OCI-LY7 (cell line): Measurements from ENCODE around the gene HERC2. TPM values are rescaled to one million over a fixed set of nuclear protein-coding genes. Genes with fewer than 3 reads are reported as not detected.

Experiments
- BruUV-seq: library from RNA; stranded (reverse); fragments of 400-500 nt; replicated peaks from 2 replicates; lab custom pipeline; 2021; lab: Mats Ljungman, UMichigan
- CTCF ChIA-PET: fragments of 300-600 bp; sonication (Branson Sonifier 250); formaldehyde crosslinking; loops from one replicate; lab custom pipeline; 2022; ENCODE audit warnings: antibody characterized with exemption; ENCODE audit not compliant: unreplicated experiment; lab: Charles Lee
- POLR2A ChIA-PET: fragments of 300-600 bp; sonication (Branson Sonifier 250); formaldehyde crosslinking; loops from one replicate; lab custom pipeline; 2022; ENCODE audit warnings: antibody characterized with exemption; lab: Charles Lee
- DNase-seq: peaks from one replicate; pipeline ENCODE4 v3.0.0-alpha.2; 2015; ENCODE audit warnings: low spot score
- H2AFZ ChIP-seq: fragments of 200-600 bp; sonication (generic), shearing (Covaris generic); 2 replicates; pipeline ENCODE4 v1.6.1; 2014; ENCODE audit warnings: mild to moderate bottlenecking, antibody characterized with exemption, low read length, moderate library complexity
- H3K27ac ChIP-seq: fragments of 200-600 bp; sonication (generic); 2 replicates; pipeline ENCODE4 v1.5.1; 2014; ENCODE audit warnings: mixed run types, low read depth, mild to moderate bottlenecking, moderate library complexity, low read length, inconsistent platforms; ENCODE audit not compliant: poor library complexity, severe bottlenecking
- H3K36me3 ChIP-seq: fragments of 200-600 bp; sonication (generic); 2 replicates; pipeline ENCODE4 v1.6.1; 2014; ENCODE audit warnings: mild to moderate bottlenecking, antibody characterized with exemption, low read length, moderate library complexity, mixed read lengths; ENCODE audit not compliant: insufficient read depth
- H3K4me1 ChIP-seq: fragments of 200-600 bp; sonication (generic); 2 replicates; pipeline ENCODE4 v1.5.1; 2014; ENCODE audit warnings: mild to moderate bottlenecking, low read length; ENCODE audit not compliant: insufficient read depth, poor library complexity, severe bottlenecking
- H3K4me2 ChIP-seq: fragments of 200-600 bp; sonication (generic); 2 replicates; pipeline ENCODE4 v1.6.1; 2014; ENCODE audit warnings: mild to moderate bottlenecking, low read length
- H3K4me3 ChIP-seq: fragments of 200-600 bp; sonication (generic); 2 replicates; pipeline ENCODE4 v1.5.1; 2014; ENCODE audit warnings: mild to moderate bottlenecking, low read depth, low read length; ENCODE audit not compliant: poor library complexity, severe bottlenecking
- H3K79me2 ChIP-seq: fragments of 200-600 bp; sonication (generic); 2 replicates; pipeline ENCODE4 v1.6.1; 2016; ENCODE audit warnings: low read depth, mild to moderate bottlenecking, low read length, moderate library complexity, mixed read lengths; ENCODE audit not compliant: insufficient read depth
- H3K9me2 ChIP-seq: fragments of 200-600 bp; sonication (generic); 2 replicates; pipeline ENCODE4 v1.6.1; 2016; ENCODE audit warnings: mild to moderate bottlenecking, low read length, mixed read lengths; ENCODE audit not compliant: insufficient read depth
- H3K9me3 ChIP-seq: fragments of 200-600 bp; sonication (generic); 2 replicates; pipeline ENCODE4 v1.6.1; 2014; ENCODE audit warnings: mild to moderate bottlenecking, mixed run types, low read length, mixed read lengths
- H4K20me1 ChIP-seq: fragments of 200-600 bp; sonication (generic); 2 replicates; pipeline ENCODE4 v1.6.1; 2014; ENCODE audit warnings: mild to moderate bottlenecking, antibody characterized with exemption, low read length, moderate library complexity, mixed read lengths; ENCODE audit not compliant: insufficient read depth
- EZH2phosphoT487 ChIP-seq: fragments of 200-600 bp; sonication (generic); IDR thresholded peaks from 2 replicates; pipeline ENCODE4 v1.6.1; 2018; ENCODE audit warnings: low read depth, borderline replicate concordance, mild to moderate bottlenecking, mixed run types, antibody characterized with exemption, low read length, moderate library complexity, mixed read lengths
- intact Hi-C: fragments of 100-400 bp; cut with micrococcal nuclease; formaldehyde crosslinking; loops from one replicate; pipeline ENCODE4 v1.10.0; 2022; ENCODE audit not compliant: unreplicated experiment
- total RNA-seq, 2 experiments: library from RNA; depleted of rRNA in 1 of 2; stranded (reverse); fragments of >200 nt in 1 of 2; shearing (Covaris generic) in 1 of 2; gene quantifications; 2 replicates each; pipeline ENCODE4 v1.2.3, GENCODE V29; 2014 to 2022
- TF ChIP-seq, protein P1 (sequence below): fragments of 200-600 bp; sonication (generic); conservative IDR thresholded peaks from 2 replicates; pipeline ENCODE4 v1.5.1; 2014; ENCODE audit warnings: mild to moderate bottlenecking, antibody characterized with exemption, low read length, moderate library complexity, mixed read lengths

The HERC2 gene
- total RNA-seq, 2 experiments from 2014 or later = 55.5 to 94.0 TPM

DNA sequence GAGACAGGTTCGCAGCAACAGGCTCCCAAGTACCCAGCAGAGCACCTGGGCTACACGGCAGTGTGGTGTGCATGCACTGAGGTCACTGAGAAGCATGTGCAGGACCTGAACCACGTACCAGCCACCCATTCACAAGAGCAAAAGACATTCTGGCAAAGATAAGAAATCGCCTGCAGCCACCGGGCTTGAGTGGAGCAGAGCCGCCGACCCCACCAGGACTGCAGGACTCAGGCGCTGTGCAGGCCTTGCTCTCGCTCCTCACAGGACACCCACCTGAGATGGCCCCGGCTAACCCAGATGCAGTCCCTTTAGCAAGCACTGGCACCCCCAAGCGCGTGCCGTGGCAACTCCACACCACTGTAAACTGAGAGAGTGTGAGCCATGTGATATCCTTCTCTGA lies 190.6 kb downstream of the HERC2 start:
- CTCF ChIA-PET = no interaction called here
- H3K27ac ChIP-seq = no peak overlapping the region
- peaks cover 17% of the 10 kb centered on the region for H3K4me1 ChIP-seq
- no peaks in the 10 kb centered on the region for H3K9me2 ChIP-seq
- no peak overlapping the region for H3K4me2 ChIP-seq
- no peak overlapping the region for H3K4me3 ChIP-seq
- no TSS peak for BruUV-seq
- DNase-seq = no peak
- peaks cover 70% of the 10 kb centered on the region for H3K36me3 ChIP-seq
- no peak for TF ChIP-seq EZH2phosphoT487
- TF ChIP-seq, protein P1, sequence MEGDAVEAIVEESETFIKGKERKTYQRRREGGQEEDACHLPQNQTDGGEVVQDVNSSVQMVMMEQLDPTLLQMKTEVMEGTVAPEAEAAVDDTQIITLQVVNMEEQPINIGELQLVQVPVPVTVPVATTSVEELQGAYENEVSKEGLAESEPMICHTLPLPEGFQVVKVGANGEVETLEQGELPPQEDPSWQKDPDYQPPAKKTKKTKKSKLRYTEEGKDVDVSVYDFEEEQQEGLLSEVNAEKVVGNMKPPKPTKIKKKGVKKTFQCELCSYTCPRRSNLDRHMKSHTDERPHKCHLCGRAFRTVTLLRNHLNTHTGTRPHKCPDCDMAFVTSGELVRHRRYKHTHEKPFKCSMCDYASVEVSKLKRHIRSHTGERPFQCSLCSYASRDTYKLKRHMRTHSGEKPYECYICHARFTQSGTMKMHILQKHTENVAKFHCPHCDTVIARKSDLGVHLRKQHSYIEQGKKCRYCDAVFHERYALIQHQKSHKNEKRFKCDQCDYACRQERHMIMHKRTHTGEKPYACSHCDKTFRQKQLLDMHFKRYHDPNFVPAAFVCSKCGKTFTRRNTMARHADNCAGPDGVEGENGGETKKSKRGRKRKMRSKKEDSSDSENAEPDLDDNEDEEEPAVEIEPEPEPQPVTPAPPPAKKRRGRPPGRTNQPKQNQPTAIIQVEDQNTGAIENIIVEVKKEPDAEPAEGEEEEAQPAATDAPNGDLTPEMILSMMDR = no peak
- no peaks in the 10 kb centered on the region for H3K9me3 ChIP-seq
- intact Hi-C loops = no loop called here
- H3K79me2 ChIP-seq = no peaks in the 10 kb centered on the region
- no peaks in the 10 kb centered on the region for H4K20me1 ChIP-seq
- no peak overlapping the region for H2AFZ ChIP-seq
- POLR2A ChIA-PET = no interaction called here

DNA sequence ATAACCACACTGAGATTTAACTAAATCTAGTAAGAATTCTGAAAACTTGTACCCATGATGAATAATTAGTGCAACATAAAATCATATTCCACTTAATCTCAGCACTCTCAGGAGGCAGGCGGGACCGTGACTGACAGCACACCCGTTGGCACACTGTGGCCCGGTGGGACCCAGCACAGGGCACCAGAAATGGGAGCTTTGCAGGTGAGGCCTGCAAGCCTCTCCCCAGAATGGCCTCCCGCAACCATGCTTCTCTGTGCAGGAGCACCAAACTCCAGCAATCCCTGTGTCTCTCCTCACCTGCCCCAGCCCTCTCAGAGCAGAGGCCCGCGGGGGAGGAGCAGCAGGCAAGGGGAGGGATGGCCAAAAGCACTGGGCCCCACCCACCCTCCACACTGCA lies 191.3 kb downstream of the HERC2 start:
- intact Hi-C loops = no loop called here
- no peaks in the 10 kb centered on the region for H3K9me2 ChIP-seq
- no peak overlapping the region for H3K27ac ChIP-seq
- BruUV-seq = no TSS peak
- no peak for DNase-seq
- no peaks in the 10 kb centered on the region for H4K20me1 ChIP-seq
- ChIA-PET POLR2A (no interaction called here), CTCF (no interaction called here)
- H3K4me3 ChIP-seq = no peak overlapping the region
- peaks cover 11% of the 10 kb centered on the region for H3K4me1 ChIP-seq
- H3K4me2 ChIP-seq = no peak overlapping the region
- H2AFZ ChIP-seq = no peak overlapping the region
- no peaks in the 10 kb centered on the region for H3K9me3 ChIP-seq
- H3K79me2 ChIP-seq = no peaks in the 10 kb centered on the region
- peaks cover 73% of the 10 kb centered on the region for H3K36me3 ChIP-seq
- TF ChIP-seq, protein P1 = no peak
- no peak for TF ChIP-seq EZH2phosphoT487

DNA sequence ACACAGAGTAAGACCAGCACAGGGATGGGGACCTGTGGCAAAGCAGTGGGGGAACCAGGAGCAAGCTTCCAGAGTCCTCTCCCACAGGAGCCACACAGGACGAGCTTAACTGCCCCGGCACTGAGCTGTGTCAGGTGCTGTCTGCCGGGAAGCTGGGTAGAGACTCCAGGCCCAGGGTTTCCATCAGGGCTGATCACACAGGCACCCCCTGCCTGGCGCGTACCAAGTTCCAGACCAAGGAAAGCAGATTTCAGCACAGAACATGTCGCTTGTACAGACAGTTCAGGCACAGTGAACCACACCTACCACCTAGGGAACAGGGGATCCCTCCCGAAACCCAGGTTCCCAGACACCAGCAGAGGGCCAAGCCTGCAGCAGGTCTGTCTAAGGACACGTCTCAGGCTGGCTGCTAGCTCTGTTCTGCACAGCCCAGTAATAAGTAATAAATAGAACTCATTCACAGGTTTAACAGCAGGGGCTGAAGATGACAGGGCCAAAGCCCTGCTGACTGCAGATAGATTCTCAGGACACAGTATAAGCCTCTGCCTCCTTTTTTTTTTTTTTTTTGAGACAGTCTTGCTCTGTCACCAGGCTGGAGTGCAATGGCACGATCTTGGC lies 192.6 kb downstream of the HERC2 start:
- intact Hi-C loops = no loop called here
- no peak for DNase-seq
- POLR2A ChIA-PET = no interaction called here
- Histone ChIP-seq H3K4me3 (no peak overlapping the region), H2AFZ (no peak overlapping the region), H4K20me1 (no peaks in the 10 kb centered on the region), H3K9me3 (no peaks in the 10 kb centered on the region), H3K79me2 (no peaks in the 10 kb centered on the region), H3K9me2 (no peaks in the 10 kb centered on the region), H3K4me1 (peaks cover 7% of the 10 kb centered on the region), H3K4me2 (no peak overlapping the region), H3K27ac (no peak overlapping the region), H3K36me3 (peaks cover 72% of the 10 kb centered on the region; the same call in 1 of the 2 replicates)
- TF ChIP-seq, protein P1 = no peak
- no peak for TF ChIP-seq EZH2phosphoT487
- CTCF ChIA-PET = no interaction called here
- no TSS peak for BruUV-seq
